T-helper 9 cell (primary cell): ENCODE data around the gene NFATC2IP.
"Not testable (repeated sequence)": the region's sequence is repeated elsewhere in the genome, so short reads cannot be mapped to it uniquely, and the experiment has no call there.

Source experiments
- DNase-seq: peaks from one replicate; pipeline ENCODE4 v3.0.0-alpha.2; 2020

Gene NFATC2IP

GRCh38 chr16:29000019-29000418, 49.3 kb downstream of the NFATC2IP start:
- DNase-seq, result no peak

- not testable (repeated sequence) for DNase-seq
Observed at GRCh38 chr16:29004496-29005139, 53.9 kb downstream of the NFATC2IP start.

- DNase-seq, result peak; percentile 38
Observed at GRCh38 chr16:29007730-29008593, 57.2 kb downstream of the NFATC2IP start.

GRCh38 chr16:29009050-29009837, 58.5 kb downstream of the NFATC2IP start:
- DNase-seq, result no peak

GRCh38 chr16:29009838-29010166, 59.1 kb downstream of the NFATC2IP start:
- no peak for DNase-seq

GRCh38 chr16:29011112-29011511, 60.4 kb downstream of the NFATC2IP start:
- no peak for DNase-seq

GRCh38 chr16:29011851-29012250, 61.1 kb downstream of the NFATC2IP start:
- DNase-seq, result no peak

GRCh38 chr16:29012913-29013553, 62.3 kb downstream of the NFATC2IP start:
- no peak for DNase-seq

- no peak for DNase-seq
Observed at GRCh38 chr16:29014561-29015069, 63.9 kb downstream of the NFATC2IP start.
